HG03066 (cell line): ENCODE measurements around the gene KCNJ14.
A peak's percentile ranks its signal among the peaks of the same experiment; 100 is the strongest.
"Not testable (repeated sequence)": the region's sequence is repeated elsewhere in the genome, so short reads cannot be mapped to it uniquely, and the experiment has no call there.

Source experiments
- ATAC-seq: cut with Tn5 transposase; IDR thresholded peaks from one replicate; pipeline ENCODE4 v1.9.1; 2021; ENCODE audit warnings: low read depth; ENCODE audit not compliant: unreplicated experiment

KCNJ14 gene

DNA sequence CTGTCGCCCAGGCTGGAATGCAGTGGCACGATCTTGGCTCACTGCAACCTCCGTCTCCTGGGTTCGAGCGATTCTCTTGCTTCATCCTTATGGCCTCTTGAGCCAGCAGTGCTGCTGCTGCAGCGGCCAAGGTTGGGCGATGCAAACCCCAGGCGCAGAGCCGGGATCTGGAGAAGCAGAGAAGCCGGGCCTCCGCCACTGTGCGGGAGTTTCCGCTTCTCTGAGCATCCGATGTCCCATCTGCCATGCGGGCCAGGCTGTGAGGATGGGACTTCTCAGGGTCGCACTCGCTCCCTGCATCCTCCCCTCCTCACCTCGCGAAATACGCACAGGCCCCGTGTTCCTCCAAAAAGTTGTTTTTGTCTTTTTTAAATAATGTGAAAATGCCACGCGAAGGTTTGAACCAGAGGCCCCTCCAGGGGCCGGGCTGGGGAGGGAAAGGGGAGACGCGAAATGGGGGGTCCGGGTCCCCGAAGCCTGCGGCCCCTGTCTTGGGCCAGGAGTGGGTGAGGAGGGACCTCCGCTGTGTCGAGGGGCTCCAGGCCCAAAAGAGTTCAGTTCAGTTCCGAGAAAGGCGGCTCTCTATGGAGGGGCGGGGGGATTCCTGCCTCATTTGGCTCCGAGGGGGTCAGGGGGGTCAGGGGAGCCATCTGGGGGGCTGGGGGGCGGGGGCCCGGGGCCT is 29.7 kb downstream of the KCNJ14 start:
- ATAC-seq = no peak

DNA sequence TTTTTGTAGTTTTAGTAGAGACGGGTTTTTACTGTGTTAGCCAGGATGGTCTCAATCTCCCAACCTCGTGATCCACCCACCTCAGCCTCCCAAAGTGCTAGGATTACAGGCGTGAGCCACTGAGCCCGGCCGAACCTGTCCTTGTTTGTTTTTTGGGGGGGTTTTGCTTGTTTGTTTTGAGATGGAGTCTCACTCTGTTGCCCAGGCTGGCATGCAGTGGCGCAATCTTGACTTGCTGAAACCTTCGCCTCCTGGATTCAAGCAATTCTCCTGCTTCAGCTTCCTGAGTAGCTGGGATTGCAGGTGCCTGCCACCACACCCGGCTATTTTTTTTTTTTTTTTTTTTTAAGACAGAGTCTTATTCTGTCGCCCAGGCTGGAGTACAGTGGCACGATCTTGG is 31.3 kb downstream of the KCNJ14 start:
- not testable (repeated sequence) for ATAC-seq

DNA sequence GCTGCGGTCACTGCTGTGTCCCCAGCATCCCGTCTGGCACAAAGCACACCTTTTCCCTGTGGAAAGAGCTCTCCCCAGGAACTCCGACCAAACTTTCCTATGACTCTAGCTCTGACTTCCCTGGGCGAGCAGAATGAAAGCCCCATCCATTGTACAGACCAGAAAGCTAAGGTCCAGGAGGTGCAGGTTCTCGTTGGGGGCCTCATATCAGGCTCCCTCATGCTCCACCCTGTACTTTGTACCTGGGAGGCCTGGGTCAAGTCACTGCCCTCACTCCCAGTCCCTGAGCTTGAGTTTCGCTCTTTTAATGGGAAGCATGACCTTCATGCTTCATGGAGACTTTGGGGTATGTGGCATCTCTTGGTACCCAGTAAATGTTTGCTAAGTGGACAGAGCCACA is 32.2 kb downstream of the KCNJ14 start:
- no peak for ATAC-seq

DNA sequence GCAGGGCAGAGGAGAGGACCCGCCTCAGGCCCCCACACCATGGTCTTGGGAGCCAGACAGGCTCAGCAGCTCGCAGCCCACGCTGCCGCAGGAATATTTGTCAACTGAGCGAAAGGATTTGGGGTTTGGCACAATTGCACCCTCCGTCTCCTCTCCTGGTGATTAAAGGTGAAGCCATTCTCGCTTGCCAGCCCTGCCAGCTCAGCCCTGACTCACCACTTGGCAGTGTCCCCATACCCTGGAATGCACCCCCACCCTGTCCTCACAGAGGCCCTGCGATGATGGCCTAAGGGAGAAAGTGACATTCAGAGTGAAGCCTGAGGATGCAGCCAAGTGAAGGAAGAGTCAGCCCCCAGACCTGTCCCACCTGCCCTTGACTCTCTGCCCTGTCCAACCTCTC is 32.6 kb downstream of the KCNJ14 start:
- ATAC-seq = no peak

DNA sequence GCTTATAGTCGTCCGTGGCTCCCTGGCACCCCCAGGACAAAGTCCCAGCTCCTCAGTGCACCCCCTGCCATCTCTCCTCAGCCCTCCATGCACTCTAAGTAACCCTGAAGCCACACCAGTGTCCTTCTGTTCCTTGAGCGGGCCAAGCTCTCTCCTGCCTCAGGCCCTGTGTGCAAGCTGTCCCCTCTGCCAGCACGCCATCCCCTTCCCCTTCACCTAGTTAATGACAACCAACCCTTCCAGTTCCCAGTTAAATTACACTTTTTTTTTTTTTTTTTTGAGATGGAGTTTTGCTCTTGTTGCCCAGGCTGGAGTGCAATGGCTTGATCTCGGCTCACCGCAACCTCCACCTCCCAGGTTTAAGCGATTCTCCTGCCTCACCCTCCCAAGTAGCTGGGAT is 33.1 kb downstream of the KCNJ14 start:
- ATAC-seq = not testable (repeated sequence)

DNA sequence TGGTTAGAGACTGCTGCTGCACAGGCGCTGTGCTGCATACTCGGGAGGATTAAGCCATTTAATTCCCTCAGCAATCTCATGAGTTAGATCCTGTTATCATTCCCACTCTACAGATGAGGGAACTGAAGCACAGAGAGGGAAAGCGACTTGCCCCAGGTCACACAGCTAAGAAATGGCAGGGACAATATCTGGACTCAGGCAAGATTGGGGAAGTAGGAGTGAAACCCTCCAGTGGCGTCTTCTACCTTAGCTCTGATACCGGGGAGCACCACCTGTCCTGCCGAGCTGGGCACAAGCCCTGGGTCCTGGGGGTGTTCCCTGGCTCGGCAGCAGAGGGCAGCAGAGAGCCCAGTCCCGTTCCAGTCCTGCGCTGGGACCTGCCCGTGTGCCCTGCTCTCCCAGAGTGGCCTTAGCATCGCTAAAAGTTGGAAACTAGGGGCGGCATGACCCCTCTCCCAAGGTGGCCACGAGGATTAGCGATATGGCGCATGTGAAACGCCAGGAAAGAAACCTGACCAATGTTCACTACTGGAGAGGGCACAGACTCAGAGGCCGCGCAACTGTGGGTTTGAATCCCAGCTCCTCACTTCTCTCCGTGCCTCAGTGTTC is 34.3 kb downstream of the KCNJ14 start:
- no peak for ATAC-seq

DNA sequence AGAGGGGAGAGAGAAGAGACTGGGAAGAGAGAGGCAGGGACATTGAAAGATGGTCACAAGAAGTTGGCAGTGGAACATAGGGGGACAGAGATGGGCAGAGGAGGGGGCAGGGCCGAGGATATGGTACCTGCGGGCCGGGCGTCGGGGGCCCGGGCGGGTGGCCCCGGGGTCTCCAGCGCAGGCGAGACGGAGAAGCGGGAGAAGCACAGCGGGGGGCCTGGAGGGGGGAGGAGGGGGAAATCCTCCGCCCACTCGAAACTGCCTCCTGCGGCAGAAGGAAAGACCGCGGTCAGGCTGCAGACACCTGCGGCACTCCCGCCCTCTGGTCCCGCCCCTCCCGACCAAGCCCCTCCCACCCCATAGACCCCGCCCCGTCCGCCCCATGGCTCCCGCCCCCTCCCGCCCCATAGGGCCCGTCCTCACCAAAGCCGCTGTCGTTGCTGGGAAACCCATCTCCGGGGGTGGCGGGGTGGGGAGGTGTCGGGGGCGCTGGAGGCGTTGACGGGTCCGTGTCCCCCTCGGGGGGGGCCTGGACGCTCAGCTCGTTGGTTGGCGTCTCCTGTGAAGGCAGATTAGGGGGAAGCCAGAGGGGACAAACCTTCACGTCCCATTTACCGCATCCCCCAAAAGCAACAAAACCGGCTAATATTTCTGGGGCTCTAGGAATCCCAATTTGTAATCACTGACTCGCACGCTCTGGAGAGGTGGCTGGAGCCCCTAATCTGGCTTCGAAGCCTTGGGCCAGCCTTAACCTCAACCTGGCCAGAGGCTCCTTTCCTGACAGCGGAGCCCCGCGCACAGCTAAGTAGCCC is 35.8 kb downstream of the KCNJ14 start:
- no peak for ATAC-seq

DNA sequence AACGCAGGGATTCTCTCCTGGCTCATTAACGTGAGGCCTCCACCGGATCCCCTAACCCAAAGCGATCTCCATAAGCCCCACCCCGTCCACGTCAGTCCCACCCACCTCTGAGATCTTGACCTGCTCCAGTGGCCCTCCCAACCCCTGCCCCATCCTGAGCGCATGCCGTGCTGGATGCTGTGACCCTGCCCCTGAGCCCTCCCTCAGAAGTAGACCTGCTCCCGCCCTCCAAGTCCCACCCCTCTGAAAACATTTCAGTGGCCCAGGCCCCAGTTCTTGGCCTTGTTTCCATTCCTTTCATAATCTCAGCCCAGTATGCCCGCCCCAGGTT is 36.4 kb downstream of the KCNJ14 start:
- no peak for ATAC-seq

DNA sequence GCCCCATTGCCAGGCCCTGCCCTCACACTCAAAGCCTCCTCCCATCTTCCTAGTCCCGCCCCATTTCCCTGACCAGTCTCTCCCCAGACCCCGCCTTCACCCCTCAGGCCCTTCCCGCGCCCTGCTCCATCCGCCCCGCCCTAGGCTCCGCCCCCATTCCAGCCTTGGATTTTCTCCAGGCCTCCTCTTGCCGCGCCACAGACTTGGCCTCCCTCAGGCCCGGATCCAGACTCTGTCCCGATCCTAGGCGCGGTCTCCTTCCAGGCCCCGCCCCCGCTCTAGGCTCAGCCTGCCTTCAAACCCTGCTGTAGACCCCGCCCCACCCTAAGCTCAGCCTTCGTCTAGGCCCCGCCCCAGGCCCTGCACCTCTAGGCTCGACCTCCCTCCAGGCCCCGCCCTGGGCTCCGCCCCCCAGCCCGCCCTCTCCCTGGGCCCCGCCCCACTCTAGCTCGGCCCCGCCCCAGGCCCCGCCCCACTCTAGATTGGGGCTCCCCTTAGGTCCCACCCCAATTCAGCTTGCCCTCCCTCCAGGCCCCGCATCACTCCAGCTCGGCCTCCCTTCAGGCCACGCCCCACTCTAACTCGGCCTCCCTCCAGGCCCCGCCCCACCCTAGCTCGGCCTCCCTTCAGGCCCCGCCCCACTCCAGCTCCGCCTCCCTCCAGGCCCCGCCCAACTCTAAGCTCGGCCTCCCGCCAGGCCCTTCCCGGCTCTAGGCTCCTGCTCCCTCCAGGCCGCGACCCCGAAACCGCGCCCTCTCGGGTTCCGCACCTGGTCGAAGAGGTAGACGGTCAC is 37.7 kb downstream of the KCNJ14 start:
- ATAC-seq = peak; percentile 67

DNA sequence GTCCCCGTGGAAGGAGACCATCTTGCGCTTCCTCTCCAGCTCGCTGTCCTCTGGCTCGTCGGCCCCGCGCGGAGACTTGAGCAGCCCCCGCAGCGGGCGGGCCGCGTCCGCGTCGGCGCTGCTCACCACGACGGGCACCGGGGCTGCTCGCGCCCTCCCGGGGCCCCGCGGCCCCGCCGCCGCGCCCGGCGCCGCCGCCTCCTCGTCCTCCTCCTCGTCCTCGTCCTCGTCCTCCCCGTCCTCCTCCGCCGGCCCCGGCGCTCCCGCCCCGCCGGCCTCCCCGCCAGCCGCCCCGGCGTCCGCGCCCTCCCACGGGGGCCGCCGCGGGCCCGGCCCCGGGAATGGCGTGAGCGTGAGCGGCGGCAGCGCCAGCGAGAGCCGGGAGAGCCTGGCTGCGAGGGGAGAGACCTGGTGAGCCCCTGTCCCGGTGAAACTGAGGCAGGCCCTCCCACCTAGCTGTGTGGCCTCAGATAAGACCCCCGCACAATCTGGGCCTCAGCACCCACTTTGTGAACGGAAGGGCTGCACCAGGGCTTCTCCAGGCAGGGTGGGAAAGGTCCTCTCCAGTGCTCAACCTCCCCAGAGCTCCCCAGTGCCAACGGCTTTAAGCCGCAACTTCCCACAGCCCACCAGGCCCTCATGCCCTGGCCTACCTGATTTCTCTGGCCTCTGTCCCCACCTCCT is 38.5 kb downstream of the KCNJ14 start:
- no peak for ATAC-seq

DNA sequence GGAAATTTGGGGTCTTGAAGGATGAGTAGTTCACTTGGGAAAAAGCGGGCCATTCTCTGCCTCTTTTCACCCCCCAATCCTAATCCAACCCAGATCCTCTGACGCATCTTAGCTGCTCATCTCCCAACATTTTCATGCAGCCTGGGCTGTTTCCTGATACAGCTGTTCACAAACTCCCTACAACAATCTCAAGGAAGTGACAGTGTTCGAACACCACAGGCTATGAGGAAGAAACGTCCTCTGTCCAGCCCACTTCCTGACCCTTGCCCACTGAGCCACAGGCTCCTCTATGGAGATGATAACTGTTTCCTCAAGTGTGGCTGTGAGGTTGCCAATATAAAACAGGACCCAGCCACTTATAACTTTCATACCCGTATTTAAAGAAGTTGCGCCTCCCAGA is 40.0 kb downstream of the KCNJ14 start:
- ATAC-seq = no peak

DNA sequence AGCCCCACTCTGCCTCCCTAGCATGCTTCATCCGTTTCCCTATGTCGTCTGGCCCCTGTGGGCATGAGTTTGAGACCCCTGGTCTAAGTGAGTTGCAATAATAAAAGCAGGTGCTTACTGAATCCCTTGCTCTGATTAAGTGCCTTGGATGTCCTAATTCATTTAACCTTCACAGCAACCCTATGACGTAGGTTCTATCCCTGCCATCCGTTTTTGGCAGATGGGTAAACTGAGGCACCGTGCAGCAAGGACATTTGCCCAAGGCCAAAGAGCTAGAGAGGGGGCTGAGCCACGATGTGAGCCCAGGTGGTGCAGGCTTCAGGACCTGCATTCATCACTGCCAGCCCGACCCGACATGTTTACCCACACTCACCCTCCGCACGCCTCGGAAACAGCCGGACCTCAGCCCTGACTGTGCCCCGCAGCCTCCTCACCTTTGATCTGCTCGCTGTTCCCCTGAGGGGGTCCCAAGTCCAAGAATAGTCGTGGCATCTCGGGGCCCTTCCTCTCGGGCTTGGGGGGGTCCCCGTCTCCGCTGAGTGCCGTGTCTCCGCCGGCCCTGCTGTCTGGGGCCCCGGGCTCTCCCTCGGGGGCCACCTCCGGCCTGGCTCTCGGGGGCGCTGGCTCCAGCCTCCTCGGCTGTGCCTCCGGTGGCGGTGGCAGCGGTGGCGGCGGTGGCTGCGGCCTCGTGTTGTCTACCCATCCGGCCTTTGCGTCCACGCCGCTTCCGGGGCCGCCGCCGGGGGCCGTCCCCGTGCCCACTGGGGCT is 41.8 kb downstream of the KCNJ14 start:
- no peak for ATAC-seq

DNA sequence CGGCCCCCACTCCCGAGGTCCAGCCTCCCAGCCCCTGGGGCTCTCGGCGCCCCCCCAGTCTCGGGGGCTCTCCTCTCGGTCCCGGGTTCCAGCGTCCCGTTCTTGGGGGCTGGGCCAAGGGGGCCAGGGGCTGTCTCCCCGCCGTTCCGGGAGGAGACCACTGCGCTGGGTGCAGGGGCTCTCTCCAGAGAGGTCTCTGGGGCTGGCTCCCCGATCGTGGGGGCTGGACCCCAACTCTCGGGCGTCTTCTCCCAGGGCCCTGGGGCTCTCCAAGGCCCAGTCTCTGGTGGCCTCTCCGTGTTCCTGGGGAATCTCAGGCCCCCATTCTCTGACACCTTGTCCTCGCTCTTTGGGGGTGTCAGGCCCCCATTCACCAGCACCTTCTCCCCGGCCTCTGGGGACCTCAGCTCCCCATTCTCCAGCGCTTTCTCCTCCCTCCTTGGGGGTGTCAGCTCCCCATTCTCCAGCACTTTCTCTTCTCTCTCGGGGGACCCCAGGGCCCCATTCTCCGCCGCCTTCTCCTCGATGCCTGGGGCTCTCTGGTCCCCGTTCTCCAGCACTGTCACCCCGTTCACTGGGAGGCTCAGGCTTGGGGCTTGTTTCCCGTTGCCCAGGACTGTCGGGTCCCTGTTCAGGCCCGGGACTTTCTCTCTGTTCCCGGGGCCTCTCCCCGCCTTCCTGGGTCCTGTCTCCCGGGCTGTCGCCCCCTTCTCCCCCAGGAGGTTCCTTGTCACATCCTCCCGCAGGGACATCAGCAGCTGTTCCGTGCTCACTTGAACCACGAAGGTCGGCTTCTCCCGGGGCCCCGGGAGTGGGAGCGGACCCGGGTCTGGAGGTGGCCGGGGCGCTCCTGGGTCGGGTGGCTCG is 42.6 kb downstream of the KCNJ14 start:
- no peak for ATAC-seq

DNA sequence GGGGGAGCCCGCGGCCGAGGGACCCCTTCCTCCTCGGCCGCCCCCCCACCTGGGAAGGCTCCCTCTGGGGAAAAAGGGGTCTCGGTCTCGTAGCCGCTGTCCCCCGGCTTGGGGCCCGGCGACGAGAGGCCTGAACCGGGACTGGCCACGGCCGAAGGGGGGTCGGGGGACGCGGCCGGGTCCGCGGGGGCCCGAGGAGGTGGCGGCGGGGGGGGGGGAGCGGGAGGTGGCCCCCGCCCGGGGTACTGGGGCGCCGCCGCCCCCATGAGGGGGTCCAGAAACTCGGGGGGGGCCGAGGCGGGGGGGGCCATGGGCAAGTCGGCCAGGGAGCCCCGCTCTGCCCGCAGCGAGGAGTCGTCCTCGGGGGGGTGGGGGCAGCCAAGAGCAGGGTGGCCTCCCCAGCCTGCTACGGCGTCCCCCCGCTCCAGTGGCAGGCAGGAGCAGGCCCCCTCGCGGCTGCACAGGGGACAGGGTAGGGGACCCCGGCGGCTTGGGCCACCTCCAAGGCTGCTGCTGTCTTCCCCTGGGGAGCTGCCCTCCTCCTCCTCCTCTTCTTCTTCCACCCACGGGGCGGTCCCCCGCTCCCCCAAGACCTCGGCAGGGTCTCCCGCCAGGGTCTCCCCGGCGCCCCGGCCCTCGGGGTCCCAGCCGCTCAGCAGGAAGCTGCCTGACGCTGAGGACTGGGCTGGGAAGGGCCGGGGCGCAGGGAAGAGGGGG is 43.4 kb downstream of the KCNJ14 start:
- ATAC-seq = no peak

DNA sequence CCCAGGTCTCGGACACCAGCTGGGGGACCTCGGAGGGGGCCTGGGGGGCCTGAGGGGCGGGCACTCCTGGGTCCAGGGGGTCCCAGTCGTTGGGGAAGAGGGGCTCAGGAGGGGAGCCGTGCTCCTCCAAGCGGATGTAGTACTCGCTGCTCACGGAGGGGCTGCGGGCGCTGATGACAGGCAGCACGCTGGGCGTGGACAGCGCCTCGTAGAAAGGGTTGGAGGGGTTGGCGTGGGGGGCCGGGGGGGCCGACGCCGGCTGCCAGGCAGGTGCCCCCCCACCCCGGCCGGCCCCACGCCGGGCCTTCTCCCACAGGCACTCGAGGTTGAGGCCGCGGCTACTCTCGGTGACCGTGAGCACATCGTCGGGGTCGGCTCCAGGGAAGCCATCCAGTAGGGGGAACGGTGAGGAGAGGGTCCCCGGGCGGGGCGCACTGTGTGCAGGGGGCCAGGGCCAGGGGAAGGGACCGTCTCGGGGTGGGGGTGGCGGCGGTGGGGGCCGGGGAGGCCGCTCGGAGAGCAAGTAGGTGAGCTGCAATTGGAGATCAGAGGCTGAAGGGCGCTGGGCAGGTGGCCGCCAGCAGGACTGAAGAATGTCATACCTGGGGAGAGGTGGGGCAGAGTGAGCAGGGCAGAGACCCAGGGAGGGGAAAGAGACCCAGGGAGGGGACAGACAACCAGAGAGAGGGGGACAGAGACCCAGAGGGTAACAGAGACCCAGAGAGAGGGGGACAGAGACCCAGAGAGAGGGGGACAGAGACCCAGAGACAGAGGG is 44.1 kb downstream of the KCNJ14 start:
- no peak for ATAC-seq

DNA sequence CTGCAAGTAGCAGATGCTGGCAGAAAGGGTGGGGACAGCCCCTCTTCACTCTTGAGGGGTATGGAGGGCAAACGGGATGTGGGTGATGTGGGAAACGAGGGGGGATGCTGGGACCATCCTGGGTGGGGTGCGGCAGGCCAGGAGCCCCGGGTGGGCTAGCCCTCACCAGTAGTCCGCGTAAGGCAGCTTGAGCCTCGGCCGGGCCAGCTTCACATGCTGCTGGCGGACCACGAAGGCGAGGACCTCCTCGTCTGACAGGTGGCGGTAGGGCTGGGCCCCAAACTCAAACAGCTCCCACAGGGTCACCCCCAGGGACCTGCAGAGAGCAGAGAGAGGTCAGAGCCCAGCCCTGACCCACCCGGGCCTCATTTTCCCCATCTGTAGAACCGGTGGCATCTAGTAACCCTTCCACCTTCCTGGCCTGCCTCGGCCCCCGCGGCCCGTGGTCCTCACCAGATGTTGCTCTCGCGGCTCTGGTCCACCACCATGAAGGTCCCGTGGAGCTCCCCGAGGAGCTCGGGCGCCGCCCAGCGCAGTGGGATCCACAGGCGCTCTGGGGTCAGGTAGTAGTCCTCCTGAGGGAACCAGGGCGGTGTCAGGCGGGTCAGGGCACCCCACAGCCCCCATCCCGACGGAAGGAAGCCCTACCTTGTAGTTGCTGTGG is 45.6 kb downstream of the KCNJ14 start:
- no peak for ATAC-seq
